Breast epithelium (tissue), 4 donors: ENCODE results near the gene GK. TPM values are rescaled to one million over a fixed set of nuclear protein-coding genes. Genes with fewer than 3 reads are reported as not detected.

ENCODE experiments used
- DNase-seq, 2 donors: peaks; one replicate each; pipeline ENCODE4 v3.0.0-alpha.2; 2019; ENCODE audit warnings: low spot score in 2 of 2
- H3K27ac ChIP-seq, 2 donors: fragments of 200-600 bp; sonication (generic) in 1 of 2; one replicate each; pipeline ENCODE4 v1.5.1; 2016 to 2019; ENCODE audit warnings: mild to moderate bottlenecking in 1 of 2
- H3K27me3 ChIP-seq, 2 donors: fragments of 200-600 bp; sonication (generic) in 1 of 2; one replicate each; pipeline versions ENCODE4 v1.5.1 to v1.6.0; 2017 to 2019; ENCODE audit warnings: control low read depth in 1 of 2, mild to moderate bottlenecking in 1 of 2
- H3K36me3 ChIP-seq: fragments of 200-600 bp; one replicate; pipeline ENCODE4 v1.5.1; 2019
- H3K4me1 ChIP-seq, 2 donors: fragments of 200-600 bp; sonication (generic); one replicate each; pipeline ENCODE4 v1.5.1; 2016 to 2019; ENCODE audit warnings: control low read depth in 1 of 2
- H3K4me3 ChIP-seq, 3 donors: fragments of 200-600 bp; sonication (generic); 1 replicate in 2 of 3; 2 replicates in 1 of 3; pipeline ENCODE4 v1.5.1; 2016 to 2019; ENCODE audit warnings: mild to moderate bottlenecking in 3 of 3, moderate library complexity in 2 of 3
- H3K9me3 ChIP-seq, 2 donors: fragments of 200-600 bp; sonication (generic) in 1 of 2; one replicate each; pipeline ENCODE4 v1.5.1; 2016 to 2019; ENCODE audit warnings: control low read depth in 1 of 2
- POLR2A ChIP-seq: fragments of 450-650 bp; IDR thresholded peaks from one replicate; pipeline ENCODE4 v1.6.1; 2016; ENCODE audit warnings: antibody characterized with exemption, mild to moderate bottlenecking, moderate library complexity
- POLR2AphosphoS5 ChIP-seq, 3 donors: sonication (generic); formaldehyde crosslinking; IDR thresholded peaks; one replicate each; pipeline ENCODE4 v1.6.1; 2017; ENCODE audit warnings: antibody characterized with exemption in 3 of 3
- intact Hi-C: fragments of 100-400 bp; cut with DNase I; formaldehyde crosslinking; loops from one replicate; pipeline ENCODE4 v1.15.1; 2023; ENCODE audit warnings: low total_unique reads
- total RNA-seq, 3 donors: library from RNA; depleted of rRNA; stranded (reverse); fragments of >200 nt; gene quantifications; one replicate each; pipeline ENCODE4 v1.1.0, GENCODE V29; 2016
- TF ChIP-seq, protein P1 (sequence below), 3 donors: fragments of 450-650 bp; IDR thresholded peaks; one replicate each; pipeline ENCODE4 v1.5.1; 2016 to 2017; ENCODE audit warnings: antibody characterized with exemption in 3 of 3, mild to moderate bottlenecking in 3 of 3, moderate library complexity in 3 of 3

Gene GK
- total RNA-seq, 3 donors from 2014 or later: 3.8 to 12.1 (median 6.9) TPM

DNA sequence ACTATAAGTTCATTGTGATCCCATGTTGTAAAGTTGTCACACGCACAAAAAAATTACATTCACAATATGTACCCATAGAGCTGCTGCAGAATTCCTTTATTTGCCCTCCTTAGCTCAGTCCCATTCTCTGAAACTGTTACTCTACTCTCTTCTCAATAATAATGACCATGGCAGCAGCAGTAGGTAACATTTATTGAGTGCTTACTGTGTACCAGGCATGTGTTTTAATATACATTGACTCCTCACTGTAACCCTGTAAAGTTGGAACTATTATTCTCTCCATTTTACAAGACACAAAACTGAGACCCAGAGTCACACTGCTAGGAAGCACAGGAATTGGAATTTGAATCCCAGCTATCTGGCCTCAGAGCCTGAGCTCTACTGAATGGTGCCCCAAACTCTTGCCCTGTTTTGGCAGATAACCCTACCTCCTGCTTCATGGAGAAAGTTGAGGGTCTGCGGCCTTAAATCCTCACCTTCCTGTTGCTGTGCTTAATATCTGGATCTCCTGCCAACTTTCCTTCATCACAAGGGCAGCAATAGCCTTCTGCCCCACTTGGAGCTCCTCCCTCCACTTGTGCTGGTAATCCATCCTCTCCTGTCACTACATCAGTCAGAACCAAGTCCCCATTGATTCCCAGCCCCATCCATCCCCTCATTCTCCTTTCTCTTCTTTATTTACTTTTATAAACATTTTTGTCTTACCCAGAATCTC is 20.8 kb downstream of the GK start:
- no peak for DNase-seq
- H3K4me1 ChIP-seq: no peaks in the 10 kb centered on the region
- intact Hi-C loops: no loop called here

DNA sequence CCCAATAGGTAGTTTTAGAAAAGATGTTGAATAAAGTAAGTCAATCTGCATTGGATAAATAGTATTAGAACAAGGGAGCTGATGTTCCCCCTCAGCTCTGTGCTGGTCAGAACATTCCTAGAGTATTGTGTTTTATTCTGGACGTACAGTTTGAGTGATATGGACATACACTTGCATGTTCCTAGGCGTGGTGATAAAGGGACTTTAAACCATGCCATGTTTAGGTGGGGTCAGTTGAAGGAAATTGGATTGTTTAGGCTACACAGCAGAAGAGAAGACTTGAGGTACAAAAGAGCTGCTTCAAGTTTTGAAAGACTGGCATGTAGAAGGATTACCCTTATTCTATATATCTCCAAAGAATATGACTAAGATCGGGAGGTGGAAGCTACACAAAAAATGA is 21.6 kb downstream of the GK start:
- TF ChIP-seq POLR2AphosphoS5 (IDR thresholded peaks at IDR 0.05): no peak
- TF ChIP-seq, protein P1, sequence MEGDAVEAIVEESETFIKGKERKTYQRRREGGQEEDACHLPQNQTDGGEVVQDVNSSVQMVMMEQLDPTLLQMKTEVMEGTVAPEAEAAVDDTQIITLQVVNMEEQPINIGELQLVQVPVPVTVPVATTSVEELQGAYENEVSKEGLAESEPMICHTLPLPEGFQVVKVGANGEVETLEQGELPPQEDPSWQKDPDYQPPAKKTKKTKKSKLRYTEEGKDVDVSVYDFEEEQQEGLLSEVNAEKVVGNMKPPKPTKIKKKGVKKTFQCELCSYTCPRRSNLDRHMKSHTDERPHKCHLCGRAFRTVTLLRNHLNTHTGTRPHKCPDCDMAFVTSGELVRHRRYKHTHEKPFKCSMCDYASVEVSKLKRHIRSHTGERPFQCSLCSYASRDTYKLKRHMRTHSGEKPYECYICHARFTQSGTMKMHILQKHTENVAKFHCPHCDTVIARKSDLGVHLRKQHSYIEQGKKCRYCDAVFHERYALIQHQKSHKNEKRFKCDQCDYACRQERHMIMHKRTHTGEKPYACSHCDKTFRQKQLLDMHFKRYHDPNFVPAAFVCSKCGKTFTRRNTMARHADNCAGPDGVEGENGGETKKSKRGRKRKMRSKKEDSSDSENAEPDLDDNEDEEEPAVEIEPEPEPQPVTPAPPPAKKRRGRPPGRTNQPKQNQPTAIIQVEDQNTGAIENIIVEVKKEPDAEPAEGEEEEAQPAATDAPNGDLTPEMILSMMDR (IDR thresholded peaks at IDR 0.05): no peak
- TF ChIP-seq POLR2A: no peak
- peaks cover 0 to 8% of the 10 kb centered on the region in 2 donors for H3K27me3 ChIP-seq
- no peaks in the 10 kb centered on the region for H3K36me3 ChIP-seq
- no peak overlapping the region for H3K27ac ChIP-seq
- intact Hi-C loops: no loop called here
- H3K4me3 ChIP-seq: no peak overlapping the region
- no peaks in the 10 kb centered on the region for H3K9me3 ChIP-seq
- no peak for DNase-seq
- H3K4me1 ChIP-seq: no peaks in the 10 kb centered on the region

More for the DNA sequence above, 20.8 kb downstream of the GK start:
- no peak for TF ChIP-seq POLR2A
- TF ChIP-seq, protein P1 (IDR thresholded peaks at IDR 0.05): no peak
- no peak for TF ChIP-seq POLR2AphosphoS5 (IDR thresholded peaks at IDR 0.05)
- H3K27ac ChIP-seq: no peak overlapping the region
- H3K27me3 ChIP-seq: peaks cover 0 to 8% of the 10 kb centered on the region in 2 donors
- no peaks in the 10 kb centered on the region for H3K36me3 ChIP-seq
- H3K9me3 ChIP-seq: no peaks in the 10 kb centered on the region
- no peak overlapping the region for H3K4me3 ChIP-seq

DNA sequence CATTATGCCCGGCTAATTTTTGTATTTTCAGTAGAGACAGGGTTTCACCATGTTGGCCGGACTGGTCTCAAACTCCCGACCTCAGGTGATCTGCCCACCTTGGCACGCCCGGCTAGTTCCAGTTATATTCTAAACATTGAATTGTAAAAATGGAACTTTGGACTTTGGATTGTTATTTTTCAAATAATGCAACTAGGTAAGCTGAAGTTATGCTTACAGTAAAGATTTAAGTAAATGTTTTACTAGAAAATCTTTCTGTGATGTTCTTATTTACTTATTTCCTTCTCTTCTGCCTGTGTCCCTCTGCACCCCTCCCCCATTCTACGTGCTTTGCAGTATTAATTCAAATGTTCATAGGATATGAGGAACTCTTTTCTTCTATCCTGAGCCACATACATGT is 26.1 kb downstream of the GK start:
- intact Hi-C loops: no loop called here
- TF ChIP-seq, protein P1 (IDR thresholded peaks at IDR 0.05): no peak
- no peak for TF ChIP-seq POLR2AphosphoS5 (IDR thresholded peaks at IDR 0.05)
- no peak for TF ChIP-seq POLR2A
- DNase-seq: no peak

DNA sequence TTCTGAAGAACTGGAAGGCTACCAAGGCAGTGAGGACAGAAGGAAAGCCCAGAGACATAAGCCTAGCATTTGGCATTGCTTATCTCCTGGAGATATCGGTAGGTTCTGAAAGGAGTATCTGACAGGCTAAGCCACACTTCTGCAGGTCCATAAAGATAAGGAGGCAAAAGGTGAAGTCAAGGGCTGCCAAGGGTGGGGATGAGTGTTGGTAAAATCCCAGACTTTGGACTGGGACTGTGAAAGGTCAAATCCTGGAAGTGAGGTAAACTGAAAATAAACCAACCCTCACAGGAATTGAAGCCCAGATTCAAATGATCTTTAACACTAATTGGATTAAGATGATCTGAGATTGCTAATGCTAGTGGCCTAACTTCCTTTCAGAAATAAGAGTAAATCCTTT is 27.4 kb downstream of the GK start:
- intact Hi-C loops: no loop called here
- Histone ChIP-seq H3K9me3 (no peaks in the 10 kb centered on the region), H3K27ac (no peak overlapping the region), H3K4me3 (no peak overlapping the region), H3K27me3 (peaks cover 0 to 16% of the 10 kb centered on the region in 2 donors), H3K4me1 (no peaks in the 10 kb centered on the region), H3K36me3 (no peaks in the 10 kb centered on the region)
- TF ChIP-seq POLR2AphosphoS5 (IDR thresholded peaks at IDR 0.05) (no peak), POLR2A (no peak)
- TF ChIP-seq, protein P1 (IDR thresholded peaks at IDR 0.05): no peak
- no peak for DNase-seq

More for the DNA sequence above, 26.1 kb downstream of the GK start:
- H3K4me3 ChIP-seq: no peak overlapping the region
- peaks cover 0 to 17% of the 10 kb centered on the region in 2 donors for H3K27me3 ChIP-seq
- H3K4me1 ChIP-seq: no peaks in the 10 kb centered on the region
- no peak overlapping the region for H3K27ac ChIP-seq
- no peaks in the 10 kb centered on the region for H3K9me3 ChIP-seq
- no peaks in the 10 kb centered on the region for H3K36me3 ChIP-seq

DNA sequence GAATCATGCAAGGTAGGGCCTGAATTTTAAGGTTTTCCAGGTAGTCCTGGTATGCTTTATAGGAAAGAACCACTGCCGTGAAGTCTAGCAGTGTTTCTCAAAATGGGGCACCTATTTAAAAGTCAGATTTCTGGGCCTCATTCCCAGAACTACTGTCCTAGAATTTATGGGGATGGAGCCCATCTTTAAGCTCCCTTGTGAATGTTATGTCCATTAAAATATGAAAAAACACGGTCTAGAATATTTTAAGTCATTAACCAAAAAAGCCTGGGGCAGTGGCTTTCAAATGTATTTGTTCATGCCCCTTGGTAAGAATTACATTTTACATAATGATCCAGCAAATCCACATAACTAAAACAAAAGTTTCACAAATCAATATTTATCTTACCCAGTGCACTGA is 35.4 kb downstream of the GK start:
- intact Hi-C loops: no loop called here
- Histone ChIP-seq H3K9me3 (no peaks in the 10 kb centered on the region), H3K27ac (no peak overlapping the region), H3K4me1 (no peaks in the 10 kb centered on the region), H3K4me3 (no peak overlapping the region), H3K36me3 (no peaks in the 10 kb centered on the region), H3K27me3 (peaks cover 0 to 4% of the 10 kb centered on the region in 2 donors)
- DNase-seq: no peak
- TF ChIP-seq, protein P1 (IDR thresholded peaks at IDR 0.05): no peak
- TF ChIP-seq POLR2AphosphoS5 (IDR thresholded peaks at IDR 0.05): no peak
- no peak for TF ChIP-seq POLR2A
